HG02840 (cell line): ENCODE data around the gene ACD.

Experiments used
- ATAC-seq: cut with Tn5 transposase; IDR thresholded peaks from one replicate; pipeline ENCODE4 v1.9.1; 2021; ENCODE audit warnings: mild to moderate bottlenecking, moderate library complexity, moderate number of reproducible peaks; ENCODE audit not compliant: unreplicated experiment, low FRiP score

Gene ACD

GRCh38 chr16:67676516-67676915, 16.5 kb upstream of the ACD start:
- ATAC-seq = no peak

DNA sequence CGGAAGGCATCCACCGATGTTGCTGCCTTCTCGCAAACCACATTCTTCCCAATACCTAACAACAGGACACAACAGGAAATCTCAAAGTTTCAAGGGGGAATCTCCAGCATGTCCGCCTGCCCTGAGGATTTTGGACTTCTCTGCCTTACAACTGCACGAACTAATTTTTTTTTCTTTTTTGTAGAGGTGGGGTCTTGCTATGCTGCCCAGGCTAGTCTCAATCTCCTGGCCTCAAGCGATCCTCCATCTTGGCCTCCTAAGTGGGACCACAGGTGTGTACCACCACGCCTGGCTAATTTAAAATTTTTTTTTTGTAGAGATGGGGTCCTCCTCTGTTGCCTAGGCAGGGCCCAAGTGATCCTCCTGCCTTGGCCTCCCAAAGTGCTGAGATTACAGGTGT, 15.9 kb upstream of the ACD start:
- ATAC-seq = no peak

- no peak for ATAC-seq
Observed at GRCh38 chr16:67675579-67675935, 15.5 kb upstream of the ACD start.

DNA sequence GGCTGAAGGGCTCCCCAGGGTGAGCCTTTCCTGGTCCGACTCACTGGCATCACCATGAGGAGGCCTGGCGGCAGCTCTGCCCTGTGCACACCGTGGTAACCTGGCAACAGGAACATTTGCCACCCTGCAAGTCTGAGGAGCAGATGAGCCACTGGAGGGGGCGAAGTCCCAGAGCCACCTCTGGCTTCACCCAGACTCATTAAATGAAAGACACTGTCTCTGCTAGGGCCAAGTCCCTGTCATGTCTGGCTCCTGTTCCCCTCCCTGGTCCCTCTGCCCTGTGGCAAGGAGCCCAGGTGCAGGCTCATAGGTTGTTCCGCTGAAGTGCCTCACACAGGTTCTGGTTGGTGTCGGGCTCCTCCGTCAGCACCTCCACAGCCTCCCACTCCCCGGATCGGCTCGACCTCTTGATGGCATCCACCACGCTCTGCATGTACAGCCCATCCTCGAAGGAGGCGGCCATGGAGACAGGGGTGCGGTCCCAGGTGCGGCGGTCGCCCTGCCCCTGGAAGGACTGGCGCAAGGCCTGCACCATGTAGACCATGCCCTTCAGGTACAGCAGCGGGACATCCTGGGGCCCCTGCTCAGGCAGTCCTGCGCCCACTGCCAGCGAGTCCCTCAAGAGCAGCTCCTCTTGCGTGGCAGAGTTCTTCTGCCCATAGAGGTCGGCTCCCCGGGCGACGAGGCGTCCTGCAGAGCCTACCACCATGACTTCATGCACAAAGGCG, 15.0 kb upstream of the ACD start:
- ATAC-seq = no peak

- ATAC-seq = no peak
Observed at GRCh38 chr16:67673712-67674580, 13.9 kb upstream of the ACD start.

DNA sequence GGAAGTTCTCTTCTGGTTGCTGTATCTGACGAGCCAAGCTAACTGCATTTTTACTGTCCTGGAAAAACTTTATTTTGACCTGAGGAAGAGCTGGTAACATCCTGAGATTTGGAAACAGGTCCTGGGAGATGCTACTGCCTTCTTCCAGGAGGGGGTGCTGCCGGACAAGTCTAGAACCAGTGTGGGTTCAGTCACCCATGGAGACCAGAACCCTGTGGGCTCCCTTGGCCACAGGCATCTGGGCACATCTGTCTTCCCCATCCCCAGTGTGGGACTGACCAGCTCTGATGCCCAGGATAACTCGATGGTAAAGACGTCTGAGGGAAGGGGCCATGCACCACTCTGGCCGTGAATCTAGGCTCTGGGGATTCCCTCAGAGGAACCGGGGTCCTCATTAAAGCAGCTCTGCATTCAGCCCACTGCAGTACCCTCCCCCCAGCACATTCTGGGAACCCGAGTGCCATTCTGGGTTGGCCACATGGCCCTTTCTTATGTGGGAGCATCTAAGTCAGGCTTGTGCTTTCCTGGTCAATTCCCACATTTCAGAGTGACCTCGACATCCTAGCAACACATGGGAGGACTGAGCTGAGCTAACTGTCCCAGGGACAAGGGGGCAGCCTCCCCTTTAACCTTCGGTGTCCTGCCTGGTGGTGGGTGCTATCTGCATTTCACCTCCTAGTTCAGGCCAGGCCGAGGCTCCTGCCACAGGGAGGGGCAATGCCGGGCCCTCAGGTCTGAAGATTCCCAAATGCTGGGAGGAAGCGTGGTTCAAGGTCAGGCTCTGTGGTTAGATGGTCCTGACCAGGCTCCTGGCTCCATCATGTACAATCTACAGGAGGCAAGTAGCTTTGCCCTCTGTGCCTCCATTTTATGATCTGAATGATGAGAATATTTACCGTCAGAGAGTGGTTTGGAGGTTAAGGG, 12.9 kb upstream of the ACD start:
- ATAC-seq = no peak

DNA sequence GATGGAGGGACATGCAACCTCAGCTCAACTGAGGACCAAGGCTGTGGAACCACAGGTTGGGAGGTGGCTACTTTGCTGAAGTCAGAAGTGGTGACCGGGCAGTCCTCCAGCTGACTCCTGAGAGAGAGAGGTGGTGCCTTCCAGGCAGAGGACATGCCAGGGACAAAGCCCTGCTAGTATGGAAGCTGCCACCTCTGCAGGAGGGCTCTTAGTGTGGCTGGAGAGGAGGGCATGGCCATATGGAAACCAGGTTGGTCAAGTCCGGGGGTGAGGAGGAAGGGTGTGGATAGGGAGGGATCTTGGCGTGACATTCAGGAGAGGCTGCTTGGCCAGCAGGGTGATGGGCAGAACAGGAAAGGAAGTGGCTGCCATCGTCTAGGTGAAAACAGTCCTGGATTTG, 12.2 kb upstream of the ACD start:
- ATAC-seq = no peak

GRCh38 chr16:67669499-67670101, 9.5 kb upstream of the ACD start:
- ATAC-seq = no peak

DNA sequence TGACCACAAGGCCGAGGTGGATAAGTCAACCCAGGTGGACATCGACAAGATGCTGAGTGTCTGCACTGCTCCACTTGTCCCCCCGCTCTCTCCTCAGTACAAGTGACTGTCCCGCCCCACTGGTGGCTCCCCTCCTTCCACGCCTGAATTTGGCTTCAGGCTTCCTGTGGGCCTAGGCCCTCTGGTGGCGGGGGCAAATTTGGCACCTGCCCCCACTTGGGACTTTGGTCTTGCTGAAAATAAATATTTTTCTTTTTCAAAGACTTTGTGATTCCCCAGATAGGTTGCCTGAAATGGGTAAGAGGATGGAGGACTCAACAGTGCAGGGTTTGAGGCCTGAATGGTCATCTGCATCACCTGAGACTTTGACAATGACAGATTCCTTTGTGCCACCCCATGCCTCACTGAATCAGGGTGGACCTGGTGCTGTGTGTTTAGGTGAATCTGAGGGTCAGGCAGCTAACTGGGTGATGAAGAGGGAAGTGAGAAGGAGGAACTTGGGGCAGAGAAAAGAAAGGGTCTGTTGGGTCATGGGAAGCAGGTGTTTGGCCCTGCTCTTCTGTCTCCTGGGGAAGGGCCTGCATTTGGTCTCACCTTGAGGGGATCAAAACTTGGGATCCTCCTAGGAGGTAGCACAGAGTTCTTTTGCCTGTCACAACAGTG, 8.6 kb upstream of the ACD start:
- ATAC-seq = no peak

DNA sequence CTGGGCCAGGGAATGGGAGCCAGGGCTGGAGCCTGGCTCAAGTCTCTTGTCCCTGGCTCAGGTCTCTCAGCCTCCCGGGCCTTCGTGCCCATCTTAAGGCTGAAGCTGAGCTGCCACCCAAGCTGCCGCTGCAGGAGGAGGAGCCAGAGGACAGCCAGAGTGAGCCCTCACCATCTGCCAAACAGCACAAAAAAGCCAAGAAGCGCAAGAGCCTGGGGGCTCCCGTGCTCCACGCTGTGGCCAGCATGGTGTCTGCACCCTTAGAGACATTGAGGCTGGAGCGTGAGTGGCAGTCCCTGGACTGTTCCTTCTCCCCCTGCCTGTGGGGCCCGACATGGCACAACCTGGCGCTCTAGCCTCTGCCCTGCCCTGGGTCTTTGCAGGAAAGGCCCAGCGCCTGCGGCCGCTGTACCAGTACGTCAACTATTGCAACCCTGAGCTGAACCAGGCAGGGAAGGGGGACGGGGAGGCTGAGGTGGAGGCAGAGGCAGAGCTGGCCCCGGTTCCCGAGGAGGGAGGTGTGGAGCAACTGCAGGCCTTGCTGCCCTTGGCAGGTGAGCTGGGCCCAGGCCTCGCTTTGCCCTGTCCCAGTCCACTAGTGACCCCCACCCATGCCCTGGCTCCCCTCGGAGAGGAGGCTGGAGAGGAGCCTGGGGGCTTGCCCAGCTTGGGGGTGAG, 7.9 kb upstream of the ACD start:
- ATAC-seq = no peak

DNA sequence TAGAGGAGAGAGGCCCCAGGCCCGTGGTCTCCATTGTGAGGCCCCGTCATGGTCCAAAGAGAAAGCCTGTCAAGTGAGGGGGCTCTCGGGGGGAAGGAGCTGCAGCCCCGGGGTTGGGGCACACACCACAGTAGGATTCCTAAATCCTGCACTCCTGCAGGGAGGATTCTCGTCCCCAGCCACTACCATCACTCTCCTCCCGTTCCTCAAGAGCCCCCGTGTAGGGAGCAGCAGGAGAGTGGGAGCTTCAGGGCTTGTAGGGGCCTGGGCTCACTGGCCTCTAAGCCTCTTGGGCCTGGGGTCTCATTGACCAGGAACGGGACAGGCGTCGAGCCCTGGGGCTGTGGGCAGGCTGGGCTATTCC, 7.4 kb upstream of the ACD start:
- ATAC-seq = no peak

- peak; percentile 55 for ATAC-seq
Observed at GRCh38 chr16:67666559-67667452, 6.7 kb upstream of the ACD start, which contains the start of the genes C16orf86 and ENKD1. Gene C16orf86 (plus strand): TSS chr16:67666814. CDS start chr16:67666971, 157 bp downstream. Gene ENKD1 (minus strand): TSS chr16:67666750. CDS start chr16:67666442, 308 bp downstream.

DNA sequence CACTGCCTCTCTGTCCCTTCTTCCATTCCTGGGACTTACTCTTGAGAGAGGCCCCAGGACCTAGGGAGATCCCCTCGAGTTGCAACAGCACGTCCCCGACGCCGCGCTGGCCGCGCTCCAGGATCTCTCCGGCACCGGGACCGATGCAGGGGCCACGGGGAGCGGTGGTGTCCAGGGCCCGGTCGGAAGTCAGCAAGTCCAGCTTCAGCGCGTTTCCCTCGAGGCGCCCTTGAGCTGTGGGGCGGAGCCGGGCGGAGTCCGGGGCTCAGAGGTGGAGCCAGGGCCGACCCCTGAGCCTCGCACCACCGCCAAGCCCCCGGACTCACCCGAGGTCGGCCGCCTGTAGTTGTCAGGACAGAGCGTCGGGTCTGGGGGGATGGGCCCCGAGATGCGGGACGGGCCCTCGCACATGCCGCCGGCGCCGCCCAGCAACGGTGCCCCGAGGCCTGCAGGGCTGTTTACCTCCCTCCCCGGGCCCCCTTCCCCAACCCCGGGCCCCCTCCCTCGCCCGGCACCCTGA, 6.0 kb upstream of the ACD start:
- ATAC-seq = no peak

- ATAC-seq = no peak
Observed at GRCh38 chr16:67665598-67665997, 5.5 kb upstream of the ACD start.

GRCh38 chr16:67664871-67665270, 4.8 kb upstream of the ACD start:
- no peak for ATAC-seq

GRCh38 chr16:67664258-67664657, 4.2 kb upstream of the ACD start:
- no peak for ATAC-seq

- no peak for ATAC-seq
Observed at GRCh38 chr16:67663877-67664222, 3.8 kb upstream of the ACD start.
